Lung (tissue), 12 donors: ENCODE measurements around the gene CSF1. TPM values are rescaled to one million over a fixed set of nuclear protein-coding genes. Genes with fewer than 3 reads are reported as not detected.
A peak's percentile ranks its signal among the peaks of the same experiment; 100 is the strongest.

Experiments used
- ATAC-seq: fragments of 200-7000 bp; cut with Tn5 transposase; one replicate; pipeline ENCODE4 v1.9.1; 2020; ENCODE audit warnings: moderate number of reproducible peaks; ENCODE audit not compliant: insufficient read depth, low FRiP score
- DNase-seq, 3 donors: peaks; one replicate each; pipeline ENCODE4 v3.0.0-alpha.2; 2013 to 2017
- H3K27ac ChIP-seq, 2 donors: one replicate each; pipeline ENCODE4 v1.5.1; 2013; ENCODE audit warnings: mild to moderate bottlenecking in 2 of 2, moderate library complexity in 2 of 2, control low read depth in 1 of 2, inconsistent platforms in 1 of 2, low read depth in 1 of 2, low read length in 1 of 2
- H3K27me3 ChIP-seq, 3 donors: one replicate each; pipeline ENCODE4 v1.5.1; 2013; ENCODE audit warnings: low read length in 2 of 3; ENCODE audit not compliant: control insufficient read depth in 3 of 3, insufficient read depth in 3 of 3
- H3K36me3 ChIP-seq, 4 donors: one replicate each; pipeline ENCODE4 v1.5.1; 2013; ENCODE audit warnings: low read length in 4 of 4, mild to moderate bottlenecking in 1 of 4, moderate library complexity in 1 of 4; ENCODE audit not compliant: control insufficient read depth in 4 of 4, insufficient read depth in 4 of 4
- H3K4me1 ChIP-seq, 5 donors: one replicate each; pipeline ENCODE4 v1.5.1; 2013; ENCODE audit warnings: low read length in 5 of 5, mild to moderate bottlenecking in 2 of 5, moderate library complexity in 1 of 5; ENCODE audit not compliant: control insufficient read depth in 5 of 5, insufficient read depth in 5 of 5
- H3K4me3 ChIP-seq: one replicate; pipeline ENCODE4 v1.5.1; 2013; ENCODE audit warnings: mild to moderate bottlenecking, control low read depth, moderate library complexity
- H3K9ac ChIP-seq, 2 donors: one replicate each; pipeline ENCODE4 v1.5.1; 2013; ENCODE audit warnings: low read length in 2 of 2, control low read depth in 1 of 2; ENCODE audit not compliant: insufficient read depth in 1 of 2
- H3K9me3 ChIP-seq, 4 donors: one replicate each; pipeline ENCODE4 v1.5.1; 2013; ENCODE audit warnings: low read length in 3 of 4, mild to moderate bottlenecking in 1 of 4, moderate library complexity in 1 of 4; ENCODE audit not compliant: control insufficient read depth in 4 of 4, insufficient read depth in 3 of 4
- WGBS, 2 donors: extraction: QIAGEN DNeasy Blood & Tissue Kit; methylation state at CpG; one replicate each; pipeline ENCODE4 v1.1.7; 2013; 5-methylcytosine and 5-hydroxymethylcytosine counted together
- polyA plus RNA-seq, 2 donors: library from polyadenylated mRNA; stranded (reverse); fragments of 200-250 nt; gene quantifications; one replicate each; pipeline ENCODE4 v1.2.1, GENCODE V29; 2013
- total RNA-seq, 2 donors: library from RNA; depleted of rRNA in 1 of 2; stranded (reverse); fragments of >200 nt in 1 of 2; gene quantifications; one replicate each; pipeline ENCODE4 v1.2.1, GENCODE V29; 2014 to 2021
- TF ChIP-seq, protein P1 (sequence below): IDR thresholded peaks from 2 replicates; pipeline ENCODE4 v1.5.1; 2012; ENCODE audit warnings: mild to moderate bottlenecking; ENCODE audit errors: control extremely low read depth, extremely low read depth
- donor health status: control.
- donor health status: control.
- donor health status: Bipolar disorder and iron deficiency.
- donor health status: healthy.
- donor health status: DM: yes; HTN: yes; CAD: no.

CSF1 gene
- total and polyA plus RNA-seq, 4 donors, result 13.5 to 65.3 (median 28.5) TPM

DNA sequence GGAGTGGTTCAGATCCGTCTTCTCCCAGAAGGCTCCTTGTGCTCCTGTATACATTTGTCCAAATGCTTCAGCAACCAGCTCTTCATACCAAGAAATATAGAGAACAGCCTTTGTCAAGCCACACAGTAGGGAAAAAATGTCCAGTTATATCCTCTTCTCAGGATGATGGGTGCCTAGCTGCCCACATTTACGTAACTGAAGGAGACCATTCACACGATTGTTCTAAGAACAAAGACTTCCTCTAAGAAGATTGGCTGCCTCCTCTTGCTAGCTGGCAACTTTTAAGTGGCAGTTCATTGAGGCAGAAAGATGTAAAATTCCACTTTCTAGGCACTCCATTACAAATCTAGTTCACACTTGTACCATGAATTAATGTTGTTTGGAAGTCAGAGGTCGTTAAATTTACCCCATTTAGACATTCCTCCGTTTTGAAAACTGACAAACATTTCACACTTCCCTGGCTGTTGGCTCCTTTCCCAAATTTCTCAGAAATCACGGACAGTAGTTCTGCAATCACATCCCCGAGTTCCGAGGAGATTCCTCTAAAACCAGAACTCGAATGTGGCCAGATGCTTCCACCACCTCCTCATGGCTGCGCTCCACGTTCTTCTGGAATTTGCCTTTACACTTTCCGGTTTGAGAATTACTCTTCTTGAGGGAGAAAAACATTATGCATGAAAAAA lies 45.6 kb upstream of the CSF1 start:
- H3K4me3 ChIP-seq, result no peak overlapping the region
- H3K27me3 ChIP-seq, result no peaks in the 10 kb centered on the region
- TF ChIP-seq, protein P1, sequence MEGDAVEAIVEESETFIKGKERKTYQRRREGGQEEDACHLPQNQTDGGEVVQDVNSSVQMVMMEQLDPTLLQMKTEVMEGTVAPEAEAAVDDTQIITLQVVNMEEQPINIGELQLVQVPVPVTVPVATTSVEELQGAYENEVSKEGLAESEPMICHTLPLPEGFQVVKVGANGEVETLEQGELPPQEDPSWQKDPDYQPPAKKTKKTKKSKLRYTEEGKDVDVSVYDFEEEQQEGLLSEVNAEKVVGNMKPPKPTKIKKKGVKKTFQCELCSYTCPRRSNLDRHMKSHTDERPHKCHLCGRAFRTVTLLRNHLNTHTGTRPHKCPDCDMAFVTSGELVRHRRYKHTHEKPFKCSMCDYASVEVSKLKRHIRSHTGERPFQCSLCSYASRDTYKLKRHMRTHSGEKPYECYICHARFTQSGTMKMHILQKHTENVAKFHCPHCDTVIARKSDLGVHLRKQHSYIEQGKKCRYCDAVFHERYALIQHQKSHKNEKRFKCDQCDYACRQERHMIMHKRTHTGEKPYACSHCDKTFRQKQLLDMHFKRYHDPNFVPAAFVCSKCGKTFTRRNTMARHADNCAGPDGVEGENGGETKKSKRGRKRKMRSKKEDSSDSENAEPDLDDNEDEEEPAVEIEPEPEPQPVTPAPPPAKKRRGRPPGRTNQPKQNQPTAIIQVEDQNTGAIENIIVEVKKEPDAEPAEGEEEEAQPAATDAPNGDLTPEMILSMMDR, result no peak
- H3K36me3 ChIP-seq, result no peaks in the 10 kb centered on the region
- no peak for ATAC-seq
- no peak overlapping the region for H3K9ac ChIP-seq
- no peaks in the 10 kb centered on the region for H3K9me3 ChIP-seq
- peak; percentile 57 to 77 (median 67) for DNase-seq
- WGBS, 2 donors, result 61 to 68% methylated on average over 12 of the region's 12 CpGs
- peaks cover 0 to 12% (median 4%) of the 10 kb centered on the region in 5 donors for H3K4me1 ChIP-seq
- no peak overlapping the region for H3K27ac ChIP-seq

DNA sequence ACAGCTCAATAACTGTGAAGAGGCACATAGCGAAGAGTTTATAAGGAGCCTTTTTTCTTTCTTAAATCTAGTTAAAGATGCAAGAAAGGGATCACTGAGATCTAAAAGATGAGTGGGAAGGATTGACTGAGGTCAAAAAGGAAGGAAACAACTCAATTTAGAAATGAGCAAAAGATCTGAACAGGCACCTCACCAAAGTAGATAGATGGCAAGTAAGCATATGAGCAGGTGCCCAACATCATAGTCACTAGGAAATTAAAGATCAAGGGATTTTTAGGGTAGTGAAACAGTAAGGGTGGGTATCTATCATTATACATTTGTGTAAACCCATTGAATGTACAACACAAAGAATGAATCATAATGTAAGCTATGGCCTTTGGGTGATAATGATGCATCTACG lies 44.6 kb upstream of the CSF1 start:
- Histone ChIP-seq H3K27me3 (no peaks in the 10 kb centered on the region), H3K9me3 (no peaks in the 10 kb centered on the region), H3K4me1 (peaks cover 0 to 12% (median 4%) of the 10 kb centered on the region in 5 donors), H3K36me3 (no peaks in the 10 kb centered on the region), H3K4me3 (no peak overlapping the region), H3K27ac (no peak overlapping the region), H3K9ac (no peak overlapping the region)
- TF ChIP-seq, protein P1, result no peak
- WGBS, 2 donors, result 97 to 98% methylated on average over 2 of the region's 2 CpGs
- DNase-seq (no peak), ATAC-seq (no peak)

DNA sequence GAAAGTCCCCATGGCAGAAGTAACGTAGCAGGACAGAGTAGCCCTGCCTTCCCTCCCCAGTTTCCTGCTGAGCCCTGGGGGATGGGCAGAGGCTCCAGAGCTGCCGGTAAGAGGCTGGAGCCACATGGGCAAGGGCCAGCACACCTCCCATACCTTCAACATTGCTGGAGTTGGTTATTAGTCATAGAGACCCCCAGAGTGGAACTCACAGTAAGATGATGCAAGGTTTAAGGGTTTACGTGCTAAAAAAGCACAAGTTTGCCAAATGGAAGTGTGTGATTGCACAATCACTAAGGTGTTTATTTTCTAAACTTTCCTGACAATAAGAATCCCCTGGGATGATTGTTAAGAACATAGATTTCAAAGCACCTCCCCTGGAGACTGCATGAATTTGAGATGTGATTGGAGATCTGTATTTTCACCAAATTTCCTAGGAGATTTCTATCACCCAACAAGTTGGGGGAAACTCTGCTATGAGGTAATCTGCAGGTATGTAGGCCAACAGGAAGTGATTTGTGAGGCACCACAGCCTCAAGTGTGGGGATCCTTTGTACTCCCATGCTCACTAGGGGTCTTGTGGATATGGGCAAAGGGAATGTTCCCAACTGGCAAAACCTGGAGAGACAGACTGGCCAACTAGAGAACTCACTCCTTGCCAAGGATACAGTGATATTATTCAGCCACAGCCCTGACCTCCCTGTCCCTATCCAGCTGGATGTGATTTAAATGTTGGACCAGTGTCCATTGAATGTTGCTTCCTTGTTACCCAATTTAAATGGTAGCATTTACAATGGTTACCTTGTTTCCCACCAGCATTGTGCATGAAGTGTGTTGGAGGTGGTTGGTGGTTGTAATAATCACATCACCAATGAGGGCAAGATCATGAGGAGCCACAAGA lies 37.1 kb upstream of the CSF1 start:
- WGBS, 2 donors, result 25 to 36% methylated on average over 3 of the region's 3 CpGs
- Histone ChIP-seq H3K9me3 (no peaks in the 10 kb centered on the region), H3K4me1 (peaks cover 0 to 16% (median 8%) of the 10 kb centered on the region in 5 donors), H3K27me3 (no peaks in the 10 kb centered on the region), H3K9ac (no peak overlapping the region), H3K36me3 (no peaks in the 10 kb centered on the region), H3K27ac (peak overlapping the region in 1 of 2 donors; percentile 85), H3K4me3 (no peak overlapping the region)
- ATAC-seq (no peak), DNase-seq (no peak)
- TF ChIP-seq, protein P1, result no peak
